NCI-H2107 (cell line): ENCODE results near the gene TEX2.
A peak's percentile ranks its signal among the peaks of the same experiment; 100 is the strongest.

ENCODE experiments used
- DNase-seq: peaks from one replicate; lab custom pipeline; 2025; lab: John Stamatoyannopoulos, UW

TEX2 gene, protein sequence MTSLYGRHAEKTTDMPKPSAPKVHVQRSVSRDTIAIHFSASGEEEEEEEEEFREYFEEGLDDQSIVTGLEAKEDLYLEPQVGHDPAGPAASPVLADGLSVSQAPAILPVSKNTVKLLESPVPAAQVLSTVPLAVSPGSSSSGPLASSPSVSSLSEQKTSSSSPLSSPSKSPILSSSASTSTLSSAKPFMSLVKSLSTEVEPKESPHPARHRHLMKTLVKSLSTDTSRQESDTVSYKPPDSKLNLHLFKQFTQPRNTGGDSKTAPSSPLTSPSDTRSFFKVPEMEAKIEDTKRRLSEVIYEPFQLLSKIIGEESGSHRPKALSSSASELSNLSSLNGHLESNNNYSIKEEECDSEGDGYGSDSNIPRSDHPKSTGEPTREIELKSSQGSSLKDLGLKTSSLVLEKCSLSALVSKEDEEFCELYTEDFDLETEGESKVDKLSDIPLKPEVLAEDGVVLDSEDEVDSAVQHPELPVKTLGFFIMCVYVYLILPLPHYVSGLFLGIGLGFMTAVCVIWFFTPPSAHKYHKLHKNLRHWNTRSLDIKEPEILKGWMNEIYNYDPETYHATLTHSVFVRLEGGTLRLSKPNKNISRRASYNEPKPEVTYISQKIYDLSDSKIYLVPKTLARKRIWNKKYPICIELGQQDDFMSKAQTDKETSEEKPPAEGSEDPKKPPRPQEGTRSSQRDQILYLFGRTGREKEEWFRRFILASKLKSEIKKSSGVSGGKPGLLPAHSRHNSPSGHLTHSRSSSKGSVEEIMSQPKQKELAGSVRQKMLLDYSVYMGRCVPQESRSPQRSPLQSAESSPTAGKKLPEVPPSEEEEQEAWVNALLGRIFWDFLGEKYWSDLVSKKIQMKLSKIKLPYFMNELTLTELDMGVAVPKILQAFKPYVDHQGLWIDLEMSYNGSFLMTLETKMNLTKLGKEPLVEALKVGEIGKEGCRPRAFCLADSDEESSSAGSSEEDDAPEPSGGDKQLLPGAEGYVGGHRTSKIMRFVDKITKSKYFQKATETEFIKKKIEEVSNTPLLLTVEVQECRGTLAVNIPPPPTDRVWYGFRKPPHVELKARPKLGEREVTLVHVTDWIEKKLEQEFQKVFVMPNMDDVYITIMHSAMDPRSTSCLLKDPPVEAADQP

DNA sequence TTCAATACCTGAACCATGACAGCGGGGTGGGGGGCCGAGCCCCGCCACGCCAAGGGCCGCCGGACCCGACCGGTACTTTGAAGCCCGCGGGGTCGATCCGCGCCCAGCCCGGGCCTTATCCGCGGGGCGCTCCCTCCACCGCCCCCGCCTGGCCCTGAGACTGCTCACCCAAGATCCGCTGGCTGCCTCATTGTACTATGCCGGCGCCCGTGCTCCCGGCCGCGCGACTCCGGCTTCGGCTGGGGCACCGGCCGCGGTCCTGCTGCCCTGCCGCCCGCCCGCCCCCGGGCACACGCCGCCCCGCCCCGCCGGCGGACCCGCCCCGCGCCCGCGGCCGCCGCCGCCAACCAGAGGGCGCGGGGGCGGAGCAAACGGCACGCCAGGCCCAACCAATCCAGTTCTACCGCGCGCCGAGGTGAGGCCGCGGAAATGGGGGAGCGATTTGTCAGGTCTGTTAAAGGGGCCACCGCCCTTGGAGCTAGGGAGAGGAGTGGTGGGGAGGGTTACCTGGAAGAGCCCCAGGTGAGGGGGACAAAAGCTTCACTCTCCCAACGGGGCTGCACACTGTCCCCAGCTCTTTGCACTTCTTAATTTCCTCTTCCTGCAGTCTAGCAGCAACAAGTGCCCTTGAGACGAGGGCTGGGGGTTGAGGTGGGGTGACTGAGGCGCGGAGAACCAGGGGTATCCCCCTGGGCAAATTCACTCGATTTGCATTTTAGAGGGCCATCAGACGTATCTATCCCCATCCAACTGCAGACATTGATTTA lies at the start of gene TEX2:
Gene TEX2, minus strand, starts transcription at position 261 of the 767 bp plus-strand sequence. CDS start 49,043 bp downstream, outside the sequence.
- DNase-seq, result peak; percentile 76

DNA sequence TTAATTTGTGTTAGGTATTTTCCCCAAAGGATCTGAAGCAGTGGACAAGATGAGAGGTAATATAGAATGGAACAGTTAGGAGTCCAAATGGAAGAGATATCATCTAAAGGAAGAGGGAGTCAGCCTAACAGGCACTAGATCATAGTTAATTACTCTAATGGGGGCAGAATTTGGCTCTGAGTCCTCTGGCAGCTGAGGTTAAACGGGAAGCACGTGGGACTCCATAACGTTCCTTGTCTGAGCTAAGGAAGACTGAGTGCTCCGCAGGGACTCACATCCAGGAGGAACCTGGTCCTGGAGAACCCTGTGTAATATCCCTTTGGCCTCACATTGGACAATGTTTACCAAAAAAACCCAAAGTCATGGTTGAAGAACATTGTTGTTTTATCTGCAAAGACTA lies 46.6 kb upstream of the TEX2 start:
- DNase-seq, result no peak

DNA sequence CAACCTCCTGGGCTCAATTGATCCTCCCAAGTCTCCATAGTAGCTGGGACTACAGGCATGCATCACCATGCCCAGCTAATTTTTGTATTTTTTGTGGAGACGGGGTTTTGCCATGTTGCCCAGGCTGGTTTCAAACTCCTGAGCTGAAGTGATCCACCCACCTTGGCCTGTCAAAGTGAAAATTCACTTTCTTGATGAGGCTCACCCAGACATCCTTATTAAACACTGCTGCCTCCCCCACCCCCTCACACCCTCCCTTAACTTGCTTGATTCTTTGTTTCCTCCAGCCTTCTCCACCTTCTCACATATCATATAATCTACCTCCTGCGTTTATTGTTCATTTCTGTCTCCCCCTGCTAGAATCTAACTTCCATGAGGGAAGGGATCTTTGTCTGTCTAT lies 46.0 kb upstream of the TEX2 start:
- DNase-seq, result no peak

DNA sequence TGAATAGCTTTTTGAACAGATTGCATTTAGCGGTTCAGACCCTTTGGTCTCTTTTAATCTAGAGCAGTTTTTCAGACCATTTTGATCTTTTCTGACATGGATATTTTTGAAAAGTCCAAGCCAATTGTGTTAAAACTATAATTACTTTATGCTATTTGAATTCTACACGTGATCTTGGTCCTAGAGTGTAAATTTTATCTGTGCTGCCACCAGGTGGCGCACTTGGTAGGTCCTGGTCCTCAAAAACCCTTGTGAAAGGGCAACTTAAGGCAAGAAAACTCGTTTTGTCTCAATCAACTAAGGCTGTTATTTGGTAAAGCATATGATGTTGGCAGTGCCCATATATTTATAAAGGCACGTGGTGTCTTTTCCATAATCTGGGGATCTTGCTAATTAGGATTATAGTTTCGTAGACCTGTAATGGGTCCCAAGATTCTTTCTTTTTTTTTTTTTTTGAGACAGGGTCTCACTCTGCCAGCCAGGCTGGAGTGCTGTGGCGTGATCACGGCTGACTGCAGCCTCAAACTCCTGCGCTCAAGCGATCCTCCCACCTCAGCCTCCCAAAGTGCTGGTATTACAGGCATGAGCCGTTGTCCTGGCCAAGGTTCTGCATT lies 43.9 kb upstream of the TEX2 start:
- no peak for DNase-seq

DNA sequence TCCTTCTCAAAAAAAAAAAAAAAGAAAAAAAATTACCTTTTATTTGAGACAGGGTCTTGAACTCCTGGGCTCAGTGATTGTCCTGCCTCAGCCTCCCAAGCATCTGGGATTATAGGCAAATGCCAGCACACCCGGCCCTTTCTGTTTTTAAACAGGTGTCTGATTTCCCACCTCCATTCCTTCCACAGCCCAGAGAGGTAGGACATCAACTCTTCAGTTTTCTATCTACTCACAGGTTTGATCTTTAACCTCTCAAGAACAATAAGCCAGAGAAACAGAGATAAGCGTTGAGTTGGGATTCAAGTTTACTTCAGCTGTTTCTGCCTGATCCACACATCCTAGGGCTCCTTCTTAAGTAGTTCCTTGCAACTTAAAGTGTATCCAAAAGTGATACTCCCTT lies 41.5 kb upstream of the TEX2 start:
- DNase-seq, result no peak

DNA sequence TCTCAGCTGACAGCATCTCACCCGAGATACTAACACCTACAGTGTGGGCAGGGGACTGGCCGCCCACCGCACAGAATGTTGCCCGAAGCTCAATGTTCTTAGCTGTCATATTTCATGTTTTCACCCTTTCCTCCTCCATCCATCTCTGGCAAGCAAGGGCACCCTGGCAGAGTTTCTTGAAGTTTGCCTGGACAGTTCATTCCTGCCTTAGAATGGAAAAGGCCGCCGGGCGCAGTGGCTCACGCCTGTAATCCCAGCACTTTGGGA lies 37.6 kb upstream of the TEX2 start:
- DNase-seq, result no peak

DNA sequence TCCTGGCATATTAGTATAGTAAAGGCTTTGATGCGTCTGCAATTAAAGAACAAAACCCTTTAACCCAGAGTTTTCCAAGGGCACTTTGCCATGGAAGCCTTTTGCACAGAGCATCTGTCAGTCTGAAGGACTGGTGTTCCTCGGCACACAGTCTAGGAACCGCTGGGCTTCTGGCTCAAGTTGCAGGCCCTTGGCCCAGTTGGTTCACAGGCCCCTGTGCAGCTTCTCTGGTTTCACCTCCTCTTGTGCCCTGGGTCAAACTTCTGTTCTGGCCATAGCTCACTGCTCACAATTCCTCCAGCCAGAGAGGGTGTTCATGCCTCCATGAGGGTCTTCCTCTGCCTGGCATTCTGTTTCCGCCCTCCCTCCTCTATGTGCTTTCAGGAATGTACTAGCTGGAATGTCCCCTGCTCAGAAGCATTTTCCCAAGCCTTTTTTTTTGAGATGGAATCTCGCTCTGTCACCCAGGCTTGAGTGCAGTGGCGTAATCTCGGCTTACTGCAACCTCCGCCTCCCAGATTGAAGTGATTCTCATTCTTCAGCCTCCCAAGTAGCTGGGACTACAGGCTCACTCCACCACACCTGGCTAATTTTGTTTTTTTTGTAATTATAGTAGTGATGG lies 34.5 kb upstream of the TEX2 start:
- DNase-seq, result no peak

DNA sequence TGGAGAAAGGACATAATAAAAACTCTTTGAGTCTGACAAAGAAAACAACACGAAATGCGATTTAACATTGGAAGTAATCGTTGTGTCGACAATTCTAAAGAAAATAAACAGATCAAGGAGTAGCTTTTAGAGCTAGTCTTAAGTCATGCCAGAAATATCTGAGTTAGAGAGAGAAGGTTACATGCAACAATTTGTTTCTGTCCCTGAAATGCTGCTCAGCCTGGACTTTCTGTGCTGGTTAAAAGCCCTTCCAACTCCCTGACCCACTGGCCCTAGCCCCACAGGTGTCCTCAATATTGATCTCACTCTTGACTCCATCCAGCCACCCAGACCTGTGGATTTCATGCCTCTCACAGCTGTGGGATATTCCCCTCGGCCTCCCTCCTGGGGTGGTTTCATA lies 33.2 kb upstream of the TEX2 start:
- DNase-seq, result no peak

DNA sequence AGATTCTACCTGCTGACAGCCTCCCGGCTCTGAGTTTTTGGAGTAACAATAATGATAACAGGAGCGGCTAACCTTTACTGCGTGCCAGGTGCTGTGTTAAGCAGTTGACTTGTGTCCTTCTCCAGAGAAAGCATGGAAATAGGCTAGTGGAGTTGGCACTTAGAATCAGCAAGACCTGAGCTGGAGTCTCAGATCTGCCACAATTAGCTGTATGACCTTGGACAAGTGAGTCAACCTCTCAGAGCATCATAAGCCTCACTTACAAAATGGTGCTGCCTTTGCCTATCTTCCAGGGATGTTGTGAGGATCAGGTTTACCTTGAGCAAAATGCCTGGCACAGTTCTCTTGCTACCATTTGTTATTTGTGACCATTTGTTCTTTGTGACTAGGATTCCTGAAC lies 32.1 kb upstream of the TEX2 start:
- no peak for DNase-seq

DNA sequence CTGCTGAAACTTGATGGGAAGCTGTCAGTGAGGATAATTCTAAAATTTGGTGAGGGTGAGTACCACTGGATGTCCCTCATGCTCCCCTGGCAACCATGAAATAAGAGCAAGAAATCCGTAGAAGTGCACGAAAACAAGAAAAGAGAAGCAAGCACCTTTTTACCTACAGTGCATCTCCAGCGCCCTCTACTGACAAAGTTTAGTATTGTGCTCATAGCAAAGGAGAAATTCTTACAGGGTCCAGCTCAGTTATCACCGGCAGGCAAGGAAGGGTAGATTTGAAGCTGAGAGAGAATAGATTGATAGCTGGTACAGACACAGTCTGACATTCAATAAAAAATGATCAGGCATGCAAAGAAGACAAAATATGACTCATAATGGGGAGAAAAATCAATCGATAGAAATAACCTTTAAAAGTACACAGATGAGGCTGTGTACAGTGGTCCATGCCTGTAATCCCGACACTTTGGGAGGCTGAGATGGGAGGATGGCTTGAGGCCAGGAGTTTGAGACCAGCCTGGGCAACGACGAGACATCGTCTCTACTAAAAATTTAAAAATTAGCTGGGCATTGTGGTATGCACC lies 28.3 kb upstream of the TEX2 start:
- DNase-seq, result no peak

DNA sequence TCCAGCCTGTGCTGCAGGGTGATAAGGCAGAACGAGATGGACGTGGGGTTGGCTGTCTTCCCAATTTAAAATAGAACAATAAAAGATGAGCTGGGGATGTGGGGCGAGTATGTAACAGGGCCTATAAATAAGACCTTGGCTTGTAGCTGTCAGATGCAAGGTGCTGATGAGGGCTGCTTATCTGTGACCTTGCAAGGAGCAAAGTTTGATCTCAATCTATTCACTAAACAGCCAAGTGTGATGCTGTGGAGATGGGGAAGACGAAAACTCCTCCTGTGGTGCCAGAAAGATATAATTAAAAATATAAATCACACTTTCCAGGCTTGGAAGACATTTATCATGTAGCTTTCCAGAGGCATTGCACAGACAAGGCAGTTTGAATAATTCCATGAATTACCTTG lies 26.7 kb upstream of the TEX2 start:
- DNase-seq, result no peak

DNA sequence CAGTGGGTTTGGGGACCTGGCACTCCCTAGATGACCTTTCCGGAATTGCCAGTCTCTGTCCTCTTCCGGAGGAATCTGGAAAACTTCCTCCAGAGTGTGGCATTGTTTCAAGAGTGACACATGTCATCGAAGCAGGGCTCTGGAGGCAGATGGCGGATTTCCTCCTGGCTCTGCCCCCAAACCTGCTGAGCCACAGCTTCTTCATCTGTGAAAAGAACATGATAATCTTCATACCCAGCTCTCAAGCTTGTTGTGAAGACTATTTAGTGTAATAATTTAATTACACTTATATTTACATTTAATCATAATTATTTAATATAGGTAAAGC lies 19.7 kb upstream of the TEX2 start:
- no peak for DNase-seq

DNA sequence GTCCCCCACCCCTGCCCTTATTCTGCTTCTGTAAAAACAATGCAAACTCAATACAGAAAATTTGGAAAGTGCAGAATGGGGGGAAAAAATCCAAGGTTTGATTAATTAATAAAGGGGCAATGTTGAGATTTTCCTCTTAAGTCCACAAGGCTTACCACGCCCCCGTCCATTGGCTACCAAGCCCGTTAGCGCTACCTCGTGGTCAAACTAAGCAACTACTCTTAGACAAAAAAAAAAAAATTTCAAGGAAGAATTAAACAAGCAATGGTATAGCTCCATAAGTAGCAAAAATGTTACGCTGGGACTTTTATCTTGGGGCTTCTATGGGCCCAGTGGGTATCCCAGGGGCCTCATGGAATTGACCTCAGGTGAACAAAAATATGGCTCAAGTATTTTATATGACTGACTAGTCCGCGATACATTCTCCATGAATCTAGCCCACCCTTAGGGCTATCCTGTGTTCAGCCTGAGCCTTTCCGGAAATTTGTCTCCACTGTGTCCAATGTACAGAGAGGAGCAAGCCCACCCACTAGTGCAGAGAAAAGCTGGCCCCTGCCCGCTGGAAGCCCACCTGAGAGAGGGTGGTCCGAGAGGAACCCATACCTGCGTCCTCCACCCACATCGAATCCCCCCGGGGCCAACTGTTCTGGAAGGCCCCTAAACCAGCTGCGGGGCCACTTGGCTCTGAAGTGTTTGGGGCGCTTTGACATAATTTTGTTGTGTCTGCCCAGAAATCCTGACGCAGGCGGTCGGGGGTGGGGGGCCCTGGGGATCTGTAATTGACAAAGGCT lies 19.1 kb upstream of the TEX2 start:
- DNase-seq, result peak; percentile 23

DNA sequence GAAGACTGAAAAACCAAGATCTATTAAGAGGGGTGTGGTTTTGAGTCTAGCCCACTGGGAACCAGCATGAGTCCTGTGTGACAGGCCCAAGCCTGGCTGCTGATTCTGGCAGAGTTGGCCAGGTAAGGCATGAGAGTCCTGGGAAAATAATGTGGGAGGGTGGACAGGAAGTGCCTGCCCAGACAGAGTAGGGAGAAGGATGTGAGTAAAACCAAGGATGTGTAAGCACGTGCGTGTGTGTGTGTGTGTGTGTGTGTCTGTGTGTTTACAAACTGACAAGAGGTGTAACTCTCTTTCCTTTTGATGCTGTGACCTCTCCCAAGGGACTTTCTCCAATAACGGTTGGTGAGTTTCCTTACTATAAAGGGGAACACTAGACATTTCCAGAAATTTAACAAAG lies 15.6 kb upstream of the TEX2 start:
- no peak for DNase-seq

DNA sequence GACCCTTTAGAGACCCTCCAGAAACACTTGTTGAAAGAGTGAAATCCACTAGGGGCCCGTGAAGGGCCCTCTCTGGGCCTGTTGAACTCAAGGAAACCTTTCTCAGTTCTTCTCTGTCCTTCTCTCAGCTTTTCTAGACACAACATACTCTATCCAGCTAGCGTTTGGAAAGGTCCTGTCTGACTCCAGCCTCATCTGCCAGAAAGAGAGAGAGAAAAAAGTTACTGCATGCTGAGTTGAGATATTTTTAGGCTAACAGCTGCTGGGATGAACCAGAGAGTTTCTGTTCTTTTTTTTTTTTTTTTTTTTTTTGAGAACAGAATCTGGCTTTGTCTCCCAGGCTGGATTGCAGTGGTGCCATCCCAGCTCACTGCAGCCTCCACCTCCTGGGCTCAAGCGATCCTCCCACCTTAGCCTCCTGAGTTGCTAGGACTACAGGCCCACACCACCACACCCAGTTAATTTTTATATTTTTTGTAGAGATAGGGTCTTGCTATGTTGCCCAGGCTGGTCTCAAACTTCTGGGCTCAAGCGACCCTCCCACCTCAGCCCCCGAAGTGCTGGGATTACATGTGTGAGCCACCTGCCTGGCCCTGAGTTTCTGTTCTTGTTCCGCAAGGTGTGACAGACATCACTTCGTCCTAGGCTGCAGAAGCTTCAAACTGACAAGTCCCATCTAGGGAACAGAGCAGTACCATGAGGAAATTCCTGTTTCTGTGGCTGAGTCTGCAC lies 14.9 kb upstream of the TEX2 start:
- DNase-seq, result no peak

DNA sequence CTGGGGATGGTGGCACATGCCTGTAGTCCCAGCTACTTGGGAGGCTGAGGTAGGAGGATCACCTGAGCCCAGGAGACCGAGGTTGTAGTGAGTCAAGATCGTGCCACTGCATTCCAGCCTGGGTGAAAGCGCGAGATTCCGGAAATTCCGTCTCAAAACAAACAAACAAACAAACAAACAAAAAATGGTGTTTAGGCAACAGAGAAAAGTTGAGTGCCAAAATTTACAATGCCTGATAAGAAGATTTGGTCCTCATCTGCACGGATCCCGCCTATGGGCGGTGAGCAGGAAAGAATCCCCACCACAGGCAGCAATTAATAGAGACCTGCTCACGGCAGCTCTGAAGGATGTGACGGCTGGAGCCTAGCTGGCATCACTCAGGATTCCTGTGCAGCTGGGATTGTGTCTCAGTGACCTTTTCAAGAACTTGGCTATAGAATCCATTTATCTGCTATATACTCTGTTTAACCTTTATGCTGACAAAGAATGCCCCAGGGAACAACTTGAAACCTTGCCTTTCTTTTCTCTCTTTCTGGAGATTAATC lies 14.0 kb upstream of the TEX2 start:
- no peak for DNase-seq

DNA sequence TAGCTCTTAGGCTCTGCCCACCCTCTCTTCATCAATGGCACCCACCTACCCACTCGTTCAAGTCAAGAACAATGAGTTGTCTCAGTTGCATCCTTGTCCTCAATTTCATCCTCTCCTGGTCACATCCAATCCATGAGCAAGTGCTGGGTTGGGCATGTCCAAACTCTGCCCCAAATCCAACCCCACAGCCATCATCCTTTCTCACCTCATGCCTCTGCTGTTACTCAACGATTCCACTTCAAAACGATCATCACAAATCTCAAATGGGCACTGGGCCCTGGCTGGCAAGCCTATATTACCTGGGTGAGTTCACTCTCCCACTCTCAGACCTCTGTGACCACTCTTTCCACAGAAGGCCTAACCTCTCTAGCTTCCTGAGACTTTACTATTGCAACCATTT lies 12.0 kb upstream of the TEX2 start:
- no peak for DNase-seq

DNA sequence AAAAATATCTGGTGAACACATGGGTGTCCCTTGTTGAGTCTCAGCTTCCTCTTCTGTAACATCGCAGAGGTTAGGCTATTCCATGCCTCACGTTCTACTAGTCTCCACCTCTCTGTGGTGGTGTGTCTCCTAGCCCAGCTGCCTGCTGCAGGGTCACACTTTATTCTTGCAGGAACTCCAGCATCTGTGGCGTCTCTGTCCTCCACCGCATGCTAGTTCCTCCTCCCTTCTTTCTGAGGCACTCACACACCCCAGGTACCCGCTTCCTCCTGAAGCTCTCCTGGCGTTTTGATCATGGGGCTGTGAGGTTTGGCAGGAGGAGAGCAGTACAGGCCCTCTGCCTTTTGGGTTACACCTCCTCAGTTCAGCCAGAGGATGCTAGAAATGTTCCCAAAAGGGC lies 9.9 kb upstream of the TEX2 start:
- DNase-seq, result no peak

DNA sequence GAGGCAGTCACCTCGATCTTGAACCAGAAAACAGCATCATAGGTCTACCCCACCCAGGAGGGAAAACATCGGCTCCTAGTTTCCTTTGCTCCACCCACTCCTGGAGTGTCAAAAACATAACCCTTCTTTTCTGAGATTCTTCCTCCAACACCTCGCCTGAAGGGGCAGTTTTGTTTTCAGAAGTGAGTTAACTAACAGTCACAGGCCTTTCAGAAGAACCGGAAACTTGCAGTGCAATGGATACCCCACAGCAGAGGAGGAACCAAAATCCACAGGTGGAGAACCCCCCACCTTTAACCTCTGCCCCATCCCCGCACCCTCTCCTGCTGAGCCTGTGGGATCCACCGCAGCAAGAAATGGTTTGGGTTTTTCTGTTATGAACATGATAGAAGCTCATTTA lies 7.8 kb upstream of the TEX2 start:
- no peak for DNase-seq
